Measurements from ENCODE around the gene VANGL2.

VANGL2 gene

DNA sequence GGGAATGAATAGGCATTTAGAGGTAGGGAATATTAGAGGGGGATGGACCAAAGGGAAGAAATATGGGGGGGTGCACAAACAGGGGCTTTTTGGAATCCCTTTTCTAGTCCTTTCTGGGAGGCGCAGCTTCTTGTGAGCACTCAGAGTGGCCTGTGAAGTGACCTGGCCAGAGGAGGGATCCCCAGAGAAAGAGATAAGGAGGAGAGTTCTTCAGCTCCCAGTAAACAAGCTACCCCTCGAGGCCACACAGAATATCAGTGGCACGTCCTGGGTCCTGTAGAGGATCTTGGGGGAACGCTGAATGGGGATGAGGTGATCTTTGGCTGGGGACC, 19.4 kb downstream of the VANGL2 start (continued):
- TF ChIP-seq, protein P1, sequence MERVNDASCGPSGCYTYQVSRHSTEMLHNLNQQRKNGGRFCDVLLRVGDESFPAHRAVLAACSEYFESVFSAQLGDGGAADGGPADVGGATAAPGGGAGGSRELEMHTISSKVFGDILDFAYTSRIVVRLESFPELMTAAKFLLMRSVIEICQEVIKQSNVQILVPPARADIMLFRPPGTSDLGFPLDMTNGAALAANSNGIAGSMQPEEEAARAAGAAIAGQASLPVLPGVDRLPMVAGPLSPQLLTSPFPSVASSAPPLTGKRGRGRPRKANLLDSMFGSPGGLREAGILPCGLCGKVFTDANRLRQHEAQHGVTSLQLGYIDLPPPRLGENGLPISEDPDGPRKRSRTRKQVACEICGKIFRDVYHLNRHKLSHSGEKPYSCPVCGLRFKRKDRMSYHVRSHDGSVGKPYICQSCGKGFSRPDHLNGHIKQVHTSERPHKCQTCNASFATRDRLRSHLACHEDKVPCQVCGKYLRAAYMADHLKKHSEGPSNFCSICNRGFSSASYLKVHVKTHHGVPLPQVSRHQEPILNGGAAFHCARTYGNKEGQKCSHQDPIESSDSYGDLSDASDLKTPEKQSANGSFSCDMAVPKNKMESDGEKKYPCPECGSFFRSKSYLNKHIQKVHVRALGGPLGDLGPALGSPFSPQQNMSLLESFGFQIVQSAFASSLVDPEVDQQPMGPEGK (CRISPR knock-in tag; IDR thresholded peaks at IDR 0.05; ENCODE audit: borderline replicate concordance) = no peak
- TF ChIP-seq CSDC2 (CRISPR knock-in tag; IDR thresholded peaks at IDR 0.05) = no peak
- TF ChIP-seq, protein P2, sequence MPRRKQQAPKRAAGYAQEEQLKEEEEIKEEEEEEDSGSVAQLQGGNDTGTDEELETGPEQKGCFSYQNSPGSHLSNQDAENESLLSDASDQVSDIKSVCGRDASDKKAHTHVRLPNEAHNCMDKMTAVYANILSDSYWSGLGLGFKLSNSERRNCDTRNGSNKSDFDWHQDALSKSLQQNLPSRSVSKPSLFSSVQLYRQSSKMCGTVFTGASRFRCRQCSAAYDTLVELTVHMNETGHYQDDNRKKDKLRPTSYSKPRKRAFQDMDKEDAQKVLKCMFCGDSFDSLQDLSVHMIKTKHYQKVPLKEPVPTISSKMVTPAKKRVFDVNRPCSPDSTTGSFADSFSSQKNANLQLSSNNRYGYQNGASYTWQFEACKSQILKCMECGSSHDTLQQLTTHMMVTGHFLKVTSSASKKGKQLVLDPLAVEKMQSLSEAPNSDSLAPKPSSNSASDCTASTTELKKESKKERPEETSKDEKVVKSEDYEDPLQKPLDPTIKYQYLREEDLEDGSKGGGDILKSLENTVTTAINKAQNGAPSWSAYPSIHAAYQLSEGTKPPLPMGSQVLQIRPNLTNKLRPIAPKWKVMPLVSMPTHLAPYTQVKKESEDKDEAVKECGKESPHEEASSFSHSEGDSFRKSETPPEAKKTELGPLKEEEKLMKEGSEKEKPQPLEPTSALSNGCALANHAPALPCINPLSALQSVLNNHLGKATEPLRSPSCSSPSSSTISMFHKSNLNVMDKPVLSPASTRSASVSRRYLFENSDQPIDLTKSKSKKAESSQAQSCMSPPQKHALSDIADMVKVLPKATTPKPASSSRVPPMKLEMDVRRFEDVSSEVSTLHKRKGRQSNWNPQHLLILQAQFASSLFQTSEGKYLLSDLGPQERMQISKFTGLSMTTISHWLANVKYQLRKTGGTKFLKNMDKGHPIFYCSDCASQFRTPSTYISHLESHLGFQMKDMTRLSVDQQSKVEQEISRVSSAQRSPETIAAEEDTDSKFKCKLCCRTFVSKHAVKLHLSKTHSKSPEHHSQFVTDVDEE (CRISPR knock-in tag; IDR thresholded peaks at IDR 0.05) = no peak
- TF ChIP-seq ISL1 (CRISPR knock-in tag; IDR thresholded peaks at IDR 0.05) = no peak
- TF ChIP-seq ESRRG (CRISPR knock-in tag; IDR thresholded peaks at IDR 0.05) = no peak

DNA sequence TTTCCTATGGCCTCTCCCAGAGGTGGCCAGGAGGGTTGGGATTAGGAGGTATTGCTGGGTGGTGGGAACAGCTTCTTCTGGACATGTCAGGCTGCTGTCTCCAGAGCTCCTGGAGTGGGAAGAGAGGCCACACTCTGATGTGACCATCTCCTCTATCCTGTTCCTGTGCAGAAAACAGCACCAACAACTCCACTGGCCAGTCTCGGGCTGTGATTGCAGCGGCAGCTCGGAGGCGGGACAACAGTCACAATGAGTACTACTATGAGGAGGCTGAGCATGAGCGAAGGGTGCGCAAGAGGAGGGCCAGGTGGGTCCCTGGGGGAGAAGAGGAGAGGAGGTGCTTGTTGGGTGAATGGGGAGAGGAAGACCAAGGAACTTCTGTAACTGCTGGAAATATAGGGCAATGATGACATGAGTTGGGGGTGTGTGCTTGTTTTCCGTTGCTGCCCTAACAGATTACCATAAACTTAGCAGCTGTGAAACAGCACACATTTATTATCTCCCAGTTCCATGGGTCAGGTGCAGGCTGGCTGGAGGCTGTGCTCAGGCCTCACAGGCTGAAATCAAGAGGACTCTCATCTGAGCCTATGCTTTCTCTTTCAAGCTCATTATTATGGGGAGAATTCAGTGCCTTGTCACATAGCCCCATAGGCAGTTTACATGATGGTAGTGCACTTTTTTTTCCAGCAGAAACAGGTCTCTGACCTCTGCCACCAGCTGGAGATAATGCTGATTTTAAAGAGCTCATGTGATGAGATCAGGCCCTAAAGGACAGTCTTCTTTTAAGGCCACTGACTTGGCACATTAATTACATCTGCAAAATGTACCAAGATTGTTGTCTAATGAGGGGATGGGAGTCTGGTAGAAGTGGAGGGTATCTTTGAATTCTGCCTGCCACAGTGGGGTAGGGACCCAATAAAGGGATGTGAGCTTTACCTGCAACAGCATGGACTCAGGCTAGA, 20.8 kb downstream of the VANGL2 start:
- no peak for ATAC-seq
- TF ChIP-seq, protein P1 (CRISPR knock-in tag; IDR thresholded peaks at IDR 0.05; ENCODE audit: borderline replicate concordance) = no peak
- TF ChIP-seq, protein P2 (CRISPR knock-in tag; IDR thresholded peaks at IDR 0.05) = no peak
- TF ChIP-seq ESRRG (CRISPR knock-in tag; IDR thresholded peaks at IDR 0.05) = no peak
- no peak for TF ChIP-seq SNAI2 (CRISPR knock-in tag; IDR thresholded peaks at IDR 0.05)
- no peak for TF ChIP-seq ISL1 (CRISPR knock-in tag; IDR thresholded peaks at IDR 0.05)
- no peak for TF ChIP-seq ZNF8 (CRISPR knock-in tag; IDR thresholded peaks at IDR 0.05)
- TF ChIP-seq ARNTL (CRISPR knock-in tag; IDR thresholded peaks at IDR 0.05; ENCODE audit: borderline replicate concordance, low read depth) = no peak
- no peak for TF ChIP-seq ZNF565 (CRISPR knock-in tag; conservative IDR thresholded peaks at IDR 0.05; ENCODE audit: low read depth)
- no peak for TF ChIP-seq TOX (CRISPR knock-in tag; IDR thresholded peaks at IDR 0.05; ENCODE audit: borderline replicate concordance)

DNA sequence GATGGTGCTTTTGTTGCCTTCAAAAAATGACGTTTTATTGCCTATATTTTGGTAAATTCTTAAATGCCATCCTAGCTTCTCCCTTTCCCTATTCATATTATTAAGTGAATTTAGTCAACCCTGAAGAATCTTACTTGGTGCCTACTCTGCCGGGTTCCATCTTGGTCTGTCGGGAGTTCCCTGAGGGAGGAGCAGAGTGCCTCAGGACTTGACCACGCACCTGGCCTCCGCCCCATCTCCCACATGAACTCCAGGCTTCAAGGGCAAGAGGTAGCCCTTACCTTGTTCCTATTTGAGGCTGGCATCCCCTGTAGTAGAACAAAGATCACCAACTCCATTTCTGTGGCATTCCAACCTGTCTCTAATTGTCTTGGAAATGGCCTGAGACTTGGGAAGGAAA, 21.5 kb downstream of the VANGL2 start:
- TF ChIP-seq ZFP3 (CRISPR knock-in tag; IDR thresholded peaks at IDR 0.05) = no peak
- no peak for ATAC-seq

GRCh38 chr1:160423966-160424365, 23.6 kb downstream of the VANGL2 start:
- no peak for ATAC-seq
- no peak for TF ChIP-seq BACH2 (CRISPR knock-in tag; IDR thresholded peaks at IDR 0.05; ENCODE audit: borderline replicate concordance)
- no peak for TF ChIP-seq OSR1 (CRISPR knock-in tag; IDR thresholded peaks at IDR 0.05)

GRCh38 chr1:160425847-160426246, 25.5 kb downstream of the VANGL2 start:
- no peak for ATAC-seq
- TF ChIP-seq, protein P2 (CRISPR knock-in tag; IDR thresholded peaks at IDR 0.05) = no peak
- TF ChIP-seq BACH2 (CRISPR knock-in tag; IDR thresholded peaks at IDR 0.05; ENCODE audit: borderline replicate concordance) (no peak), TCF4 (CRISPR knock-in tag; IDR thresholded peaks at IDR 0.05; ENCODE audit: borderline replicate concordance) (no peak), TOX (CRISPR knock-in tag; IDR thresholded peaks at IDR 0.05; ENCODE audit: borderline replicate concordance) (no peak), ZNF565 (CRISPR knock-in tag; conservative IDR thresholded peaks at IDR 0.05; ENCODE audit: low read depth) (no peak), SNAI2 (CRISPR knock-in tag; IDR thresholded peaks at IDR 0.05) (no peak), OSR1 (CRISPR knock-in tag; IDR thresholded peaks at IDR 0.05) (no peak), ZFP3 (CRISPR knock-in tag; IDR thresholded peaks at IDR 0.05) (no peak), ZNF70 (CRISPR knock-in tag; IDR thresholded peaks at IDR 0.05) (no peak), PPARA (CRISPR knock-in tag; IDR thresholded peaks at IDR 0.05; ENCODE audit: borderline replicate concordance) (no peak), CREB5 (CRISPR knock-in tag; IDR thresholded peaks at IDR 0.05; ENCODE audit: low read depth) (no peak)

All from SK-N-SH treated with all-trans-retinoic acid at 6 μM for 48 hours (cell line).